Activated CD8-positive, alpha-beta memory T cell treated with anti-CD3 and anti-CD28 coated beads for 4 hours (primary cell): Measurements from ENCODE around the gene FER.
A peak's percentile ranks its signal among the peaks of the same experiment; 100 is the strongest.
"Not testable (repeated sequence)": the region's sequence is repeated elsewhere in the genome, so short reads cannot be mapped to it uniquely, and the experiment has no call there.

Experiments used
- DNase-seq, 2 donors: peaks; one replicate each; pipeline ENCODE4 v3.0.0-alpha.2; 2020; ENCODE audit warnings: low read depth in 2 of 2

The FER gene

DNA sequence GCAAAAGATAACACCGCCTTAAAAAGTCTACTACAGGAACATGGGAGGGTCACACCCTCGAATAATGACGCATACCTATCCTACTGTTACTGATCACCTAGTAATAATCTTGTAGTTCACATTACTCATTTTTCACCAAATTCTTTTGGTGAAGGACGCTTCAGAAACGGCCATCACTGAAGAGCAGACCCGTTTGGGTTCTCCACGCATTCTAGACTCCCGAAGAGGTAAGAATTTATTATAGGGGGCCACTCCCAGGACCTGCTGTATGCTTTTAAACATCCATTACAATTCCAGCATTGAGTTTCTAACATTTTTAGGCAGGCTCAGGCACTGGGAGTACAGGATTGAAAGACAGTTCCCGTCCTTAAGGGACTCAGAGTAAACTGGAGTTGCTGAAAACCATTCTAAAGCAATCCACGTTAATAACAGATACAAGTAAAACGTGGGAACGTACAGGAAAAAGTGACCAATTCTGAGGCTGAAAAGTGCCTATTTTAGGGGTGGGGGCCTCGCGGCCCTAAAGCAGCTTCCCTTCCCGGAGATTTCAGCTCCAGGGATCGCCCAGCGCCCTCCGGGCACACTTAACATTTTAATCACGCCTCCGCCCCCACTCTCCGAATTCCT, at the start of gene FER:
Gene FER, plus strand, starts transcription at position 124 of the 627 bp plus-strand sequence. CDS start 50,286 bp downstream, outside the sequence.
- DNase-seq: peak; percentile 6 to 29

DNA sequence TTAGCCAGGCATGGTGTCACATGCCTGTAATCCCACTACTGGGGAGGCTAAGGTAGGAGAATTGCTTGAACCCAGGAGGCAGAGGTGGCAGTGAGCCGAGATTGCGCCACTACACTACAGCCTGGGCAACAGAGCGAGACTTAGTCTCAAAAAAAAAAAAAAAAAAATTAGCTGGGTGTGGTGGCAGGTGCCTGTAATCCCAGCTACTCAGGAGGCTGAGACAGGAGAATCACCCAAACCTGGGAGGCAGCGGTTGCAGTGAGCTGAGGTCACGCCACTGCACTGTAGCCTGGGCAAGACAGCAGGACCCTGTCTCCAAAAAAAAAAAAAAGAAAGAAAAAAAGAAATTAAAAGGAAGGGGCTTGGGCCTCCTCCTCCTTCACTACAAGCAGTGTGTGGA, 47.3 kb upstream of the FER start:
- not testable (repeated sequence) for DNase-seq

DNA sequence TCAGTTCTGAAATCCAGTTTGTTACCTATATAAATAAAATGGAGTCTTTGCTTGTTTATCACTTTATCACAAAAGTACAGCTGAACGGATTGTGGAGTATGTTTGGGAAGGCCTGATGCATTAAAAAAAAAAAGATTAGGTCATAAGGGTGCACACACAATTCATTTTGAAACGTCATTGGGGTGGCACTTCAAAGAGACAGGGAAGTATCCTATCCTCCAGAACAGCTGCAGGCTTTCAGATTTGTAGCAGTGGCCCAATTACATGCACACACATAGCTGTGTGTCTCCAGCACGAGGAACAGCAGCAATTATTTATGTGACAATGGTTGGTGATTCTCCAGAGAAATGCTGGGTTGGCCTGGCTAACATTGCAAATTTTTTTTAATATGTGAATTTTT, 46.8 kb upstream of the FER start:
- DNase-seq: no peak

DNA sequence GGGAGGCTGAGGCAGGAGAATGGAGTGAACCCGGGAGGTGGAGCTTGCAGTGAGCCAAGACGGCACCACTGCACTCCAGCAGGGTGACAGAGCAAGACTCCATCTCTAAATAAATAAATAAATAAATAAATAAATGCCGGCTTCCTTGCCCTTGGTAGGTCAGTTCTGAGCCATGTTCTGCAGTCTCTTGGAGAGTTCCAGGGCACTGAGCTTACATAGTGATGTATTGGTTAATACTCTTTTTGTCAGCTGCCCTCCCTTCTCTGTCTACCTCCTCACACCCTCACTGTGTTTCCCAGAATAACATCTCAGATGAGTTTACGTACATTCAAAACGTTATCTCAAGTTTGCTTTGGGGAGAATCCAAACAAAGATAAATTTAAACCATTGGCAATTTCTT, 45.2 kb upstream of the FER start:
- DNase-seq: no peak

DNA sequence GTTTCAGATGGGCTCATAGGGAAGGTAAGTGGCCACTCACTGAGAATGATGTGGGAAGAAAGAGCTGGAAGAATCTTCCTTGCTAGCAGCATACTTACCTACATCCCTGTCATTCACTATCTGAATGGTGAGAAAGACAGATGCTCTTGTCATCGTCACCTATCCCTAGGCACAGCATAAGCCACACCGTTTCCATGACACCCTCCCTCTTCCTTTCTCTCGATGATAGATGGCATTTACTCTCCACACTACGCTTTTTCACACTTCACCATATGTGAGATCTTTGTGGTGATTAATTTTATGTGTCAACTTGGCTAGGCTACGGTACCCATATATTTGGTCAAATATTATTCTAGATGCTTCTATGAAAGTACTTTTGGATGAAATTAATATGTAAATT, 44.4 kb upstream of the FER start:
- no peak for DNase-seq

DNA sequence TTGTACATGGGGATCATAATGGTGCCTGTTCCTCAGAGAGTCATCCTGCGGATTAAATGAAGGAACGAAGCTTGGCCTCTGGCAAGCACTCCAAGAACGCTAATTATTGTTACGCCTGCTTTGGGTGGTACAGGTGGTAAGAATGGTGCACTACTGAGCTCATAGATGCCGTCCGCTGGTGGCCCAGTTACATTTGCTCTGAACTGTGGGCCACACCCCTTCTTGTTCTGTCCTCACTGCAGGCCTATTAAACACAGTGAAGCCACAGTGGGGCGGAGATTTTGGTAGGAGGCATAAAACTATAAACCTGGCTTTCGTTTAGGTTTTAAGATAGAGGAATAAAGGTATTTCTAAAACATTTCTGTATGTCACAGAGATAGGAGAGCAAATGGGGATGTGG, 40.6 kb upstream of the FER start:
- no peak for DNase-seq

DNA sequence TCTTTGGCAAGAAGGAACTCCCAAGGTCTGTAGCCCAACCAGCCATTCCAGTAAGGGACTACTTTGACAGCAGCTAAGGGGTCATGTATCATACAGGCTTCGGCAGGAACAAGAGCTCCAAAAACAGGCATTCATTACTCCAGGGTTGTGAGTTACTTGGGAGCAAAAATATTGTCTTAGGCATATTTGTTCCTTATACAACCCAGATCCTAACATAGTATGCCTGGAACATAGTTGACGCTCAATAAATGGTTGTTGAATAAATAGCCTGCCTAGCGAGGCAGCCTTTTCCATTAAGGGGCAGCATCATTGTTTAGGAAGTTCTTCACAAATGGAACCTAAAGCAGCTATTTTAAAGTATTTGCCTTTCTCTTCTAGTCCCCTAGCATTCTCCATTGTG, 35.8 kb upstream of the FER start:
- DNase-seq: no peak

DNA sequence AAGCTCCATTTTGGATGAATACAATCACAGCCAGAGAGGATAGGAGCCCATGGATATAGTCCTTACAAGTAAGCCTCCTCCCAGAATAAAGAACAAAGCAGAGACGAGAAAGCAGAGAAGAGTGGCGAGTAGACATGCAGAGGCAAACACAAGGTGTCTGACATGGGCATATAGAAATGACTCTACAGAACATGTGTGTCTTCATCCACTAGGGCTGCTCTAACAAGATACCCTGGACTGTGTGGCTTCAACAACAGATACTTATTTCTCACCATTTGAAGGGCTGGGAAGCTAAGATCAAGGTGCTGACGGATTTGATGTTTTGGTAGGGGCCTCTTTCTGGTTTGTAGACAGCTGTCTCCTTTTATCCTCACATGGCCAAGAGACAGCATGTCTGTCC, 32.3 kb upstream of the FER start:
- no peak for DNase-seq

DNA sequence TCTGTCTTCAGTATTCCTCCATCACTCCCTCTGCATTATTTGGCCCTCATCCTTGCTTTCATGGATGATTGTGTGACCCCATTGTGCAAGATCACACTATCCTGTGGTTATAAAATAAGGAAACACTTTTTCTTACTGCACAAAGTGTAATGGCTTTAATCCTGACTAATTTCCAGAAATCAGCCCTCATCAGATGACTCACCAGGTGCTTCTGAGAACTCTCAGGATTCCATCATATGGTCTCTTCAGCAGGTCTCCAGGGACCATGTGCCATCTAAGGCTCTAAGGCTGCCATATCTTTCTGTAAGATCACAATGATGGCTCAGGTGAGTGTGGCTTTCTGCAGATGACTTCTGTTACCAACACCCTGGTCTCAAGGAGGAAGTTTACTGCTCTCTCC, 27.3 kb upstream of the FER start:
- DNase-seq: no peak

DNA sequence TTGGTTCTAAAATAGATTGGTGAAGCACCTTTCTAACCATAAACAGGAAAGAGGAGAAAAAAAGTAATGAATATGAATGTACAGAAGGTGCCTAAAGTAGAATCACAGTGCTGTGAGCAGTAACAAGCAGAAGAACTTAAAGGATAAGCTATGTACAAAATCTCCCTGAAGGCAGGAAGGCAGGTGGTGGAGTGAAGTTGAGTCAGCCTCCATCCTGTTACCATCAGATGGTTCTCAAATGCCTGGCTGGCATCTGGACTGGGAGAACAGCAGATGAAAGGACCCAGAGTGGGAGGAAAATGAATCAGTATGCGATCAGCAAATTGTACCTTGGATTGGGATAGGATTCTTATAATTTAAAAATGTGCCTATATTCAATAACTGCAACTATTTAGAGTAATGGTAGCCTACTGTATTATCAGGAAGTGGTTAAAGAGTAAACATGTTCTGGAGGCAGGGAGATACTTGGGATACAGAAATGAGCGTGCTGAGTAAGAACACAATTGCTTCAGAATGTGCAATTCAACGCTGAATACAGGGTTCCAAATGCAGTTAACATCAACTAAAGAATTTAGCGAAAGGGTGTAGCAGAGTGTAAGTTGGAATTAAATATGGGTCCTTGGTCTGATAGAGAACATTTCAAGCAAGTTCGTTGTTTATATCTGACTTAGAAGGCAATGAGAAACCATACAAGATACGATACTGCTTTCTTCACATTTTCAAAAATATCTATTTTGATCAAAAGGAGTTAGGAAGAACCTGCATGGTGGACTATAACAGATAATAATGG, 21.1 kb upstream of the FER start:
- no peak for DNase-seq

DNA sequence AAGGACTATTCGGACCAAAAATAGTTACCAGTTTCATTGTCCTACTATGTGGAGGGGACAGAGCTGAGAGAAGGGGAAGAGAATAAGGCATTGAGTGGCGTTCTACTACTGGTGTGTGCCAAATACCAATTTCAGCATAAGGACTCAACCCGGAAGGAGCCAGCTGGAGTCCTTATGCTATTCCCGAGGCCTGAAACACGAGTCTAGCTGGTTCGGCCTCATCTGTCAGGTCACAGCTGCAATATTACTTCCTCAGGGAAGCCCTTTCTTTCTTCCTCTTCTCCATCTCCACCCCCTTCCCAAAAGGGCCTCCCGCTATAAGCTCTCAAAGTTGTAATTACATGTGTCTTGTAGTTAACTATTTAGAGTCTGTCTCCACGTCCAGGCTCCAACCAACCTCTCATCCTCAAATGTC, 20.5 kb upstream of the FER start:
- DNase-seq: no peak

DNA sequence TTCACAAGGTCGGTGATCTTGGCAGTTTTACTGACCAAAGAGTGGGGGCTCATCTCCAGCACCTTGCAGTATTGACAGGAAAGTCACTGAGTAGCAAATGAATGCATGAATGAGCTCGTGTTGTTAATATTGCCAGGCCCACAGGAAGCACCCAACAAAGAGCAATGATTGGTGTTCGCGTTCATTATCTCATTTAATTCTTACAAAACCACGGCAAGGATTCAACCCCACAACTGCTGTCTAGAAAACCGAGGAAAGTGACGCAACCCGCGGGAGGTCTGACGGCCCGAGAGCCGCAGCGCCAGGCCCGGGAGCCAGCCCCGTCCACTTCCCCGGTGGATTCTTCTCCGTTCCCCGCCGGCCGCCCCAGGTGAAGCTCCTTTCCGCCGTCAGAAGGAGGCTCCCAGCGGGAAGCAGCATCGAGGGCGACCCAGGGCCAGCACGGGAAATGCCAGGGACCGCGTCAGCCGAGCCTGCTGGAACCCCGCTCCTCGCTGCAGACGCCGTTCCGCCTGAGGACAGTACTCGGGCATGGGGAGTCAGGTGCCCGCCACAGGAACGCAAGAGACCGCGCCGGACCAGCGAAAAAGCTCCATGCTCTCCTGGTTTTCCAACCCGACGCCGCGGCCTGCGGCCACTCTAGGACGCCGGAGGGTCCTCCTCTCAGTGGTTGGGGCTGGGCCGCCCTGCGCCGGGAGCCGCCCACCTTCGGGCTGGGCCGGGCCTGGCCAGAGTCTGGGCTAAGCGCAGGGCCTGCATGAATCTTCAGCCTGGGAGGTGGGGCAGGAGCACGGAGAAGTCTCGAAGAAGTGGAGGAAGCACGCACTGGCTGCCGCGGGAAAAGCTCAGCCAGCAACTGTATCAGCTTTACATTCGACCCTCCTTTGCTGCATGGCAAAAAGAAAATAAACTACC, 19.8 kb upstream of the FER start:
- DNase-seq: peak in 1 of 2 donors; percentile 10

DNA sequence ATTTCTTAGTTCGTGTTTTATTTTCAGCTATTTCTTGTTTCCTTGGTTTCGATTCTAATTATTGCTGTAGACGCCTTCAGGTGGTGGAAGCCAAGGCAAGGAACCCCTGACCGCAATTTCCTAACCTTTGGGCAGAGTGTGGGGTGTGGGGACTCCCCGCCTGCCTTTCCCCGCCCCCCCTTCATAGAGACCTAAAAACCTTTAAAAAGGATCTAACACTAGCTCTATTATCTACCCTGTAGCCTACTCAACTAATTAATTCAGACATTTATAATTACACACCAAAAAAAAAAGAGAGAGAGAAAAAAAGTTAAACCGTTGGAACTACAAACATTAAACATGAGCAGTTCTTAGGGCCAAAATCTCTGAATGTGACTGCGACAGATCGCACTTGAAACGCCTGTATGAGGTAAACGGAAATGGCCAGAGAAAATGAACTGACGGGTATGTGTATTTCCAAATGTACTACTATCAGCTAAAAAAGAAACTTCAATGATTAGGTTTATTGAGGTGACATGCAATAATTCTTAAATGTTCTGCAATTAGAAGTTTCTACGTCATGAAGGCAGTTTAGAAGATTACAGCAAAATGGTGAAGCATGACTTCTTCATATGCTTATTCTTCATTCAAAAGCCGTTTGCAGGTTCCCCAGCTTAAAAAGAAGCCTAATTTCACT, 19.0 kb upstream of the FER start:
- peak; percentile 36 to 50 for DNase-seq

DNA sequence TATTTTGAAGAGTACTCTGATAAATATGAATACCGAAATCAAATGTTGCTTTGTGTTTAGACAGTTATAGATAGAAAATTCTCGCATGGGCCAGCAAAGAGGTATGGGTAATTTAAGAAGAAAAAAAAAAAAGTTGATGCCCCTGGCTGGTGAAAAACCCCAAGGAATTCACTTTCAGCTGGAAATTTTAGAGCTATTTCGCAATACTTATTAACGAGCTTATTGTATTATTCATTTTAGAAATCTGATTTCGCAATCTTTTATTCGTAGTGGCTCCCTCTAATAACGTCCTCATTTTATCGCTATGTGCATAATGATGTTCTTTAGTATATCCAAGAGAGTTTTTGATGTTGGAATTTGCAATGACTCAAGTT, 18.5 kb upstream of the FER start:
- no peak for DNase-seq

DNA sequence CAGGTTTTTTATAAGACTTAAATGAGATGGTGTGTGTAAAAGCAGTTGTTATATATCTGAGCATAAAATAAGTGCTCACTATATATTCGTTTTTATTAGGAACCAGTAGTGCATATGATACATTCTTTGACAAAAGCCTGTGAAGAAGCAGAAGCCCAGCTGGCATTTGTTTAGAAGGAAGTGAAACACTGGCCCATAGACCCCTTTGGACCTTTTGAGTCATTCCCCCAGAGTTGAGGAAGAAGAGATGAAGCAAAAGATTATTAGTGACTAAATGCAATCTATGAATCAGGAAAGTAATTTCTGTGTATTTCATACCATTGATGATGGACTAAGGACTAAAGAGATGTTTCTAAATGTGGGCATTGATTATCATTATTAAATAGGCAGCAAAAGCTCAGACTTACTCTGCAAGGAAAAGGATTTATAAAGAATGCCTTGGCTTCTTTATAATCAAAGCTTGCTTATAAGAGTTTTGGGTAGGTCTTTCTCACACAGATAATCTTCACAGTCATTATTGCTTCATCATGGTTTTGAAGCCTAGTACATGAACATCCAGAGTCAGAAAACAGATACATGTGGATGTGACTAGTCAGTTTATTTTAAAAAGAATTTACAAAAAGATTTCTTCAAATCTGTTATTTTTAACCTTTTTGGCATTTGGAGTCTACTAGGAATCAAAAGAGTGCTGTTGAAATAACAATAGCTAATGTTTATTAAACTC, 16.9 kb upstream of the FER start:
- DNase-seq: no peak

DNA sequence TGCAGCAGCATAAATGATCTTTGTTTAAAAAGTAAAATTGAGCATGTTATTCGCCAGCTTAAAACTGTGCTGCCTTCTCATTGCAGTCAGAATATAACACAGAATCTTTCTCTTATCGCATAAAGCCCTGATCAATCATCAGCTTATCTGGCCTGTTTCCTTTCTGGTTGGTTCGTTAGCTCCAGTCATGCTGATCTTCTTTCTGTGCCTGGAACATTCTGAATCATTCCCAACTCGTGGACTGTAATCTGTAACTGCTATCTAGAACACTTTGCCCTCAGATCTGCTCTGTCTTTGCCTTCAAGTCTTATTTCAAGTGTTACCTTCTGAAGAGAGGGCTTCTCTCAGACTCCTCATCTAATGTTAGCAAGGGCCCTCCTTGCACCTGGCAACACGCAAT, 11.9 kb upstream of the FER start:
- DNase-seq: no peak

DNA sequence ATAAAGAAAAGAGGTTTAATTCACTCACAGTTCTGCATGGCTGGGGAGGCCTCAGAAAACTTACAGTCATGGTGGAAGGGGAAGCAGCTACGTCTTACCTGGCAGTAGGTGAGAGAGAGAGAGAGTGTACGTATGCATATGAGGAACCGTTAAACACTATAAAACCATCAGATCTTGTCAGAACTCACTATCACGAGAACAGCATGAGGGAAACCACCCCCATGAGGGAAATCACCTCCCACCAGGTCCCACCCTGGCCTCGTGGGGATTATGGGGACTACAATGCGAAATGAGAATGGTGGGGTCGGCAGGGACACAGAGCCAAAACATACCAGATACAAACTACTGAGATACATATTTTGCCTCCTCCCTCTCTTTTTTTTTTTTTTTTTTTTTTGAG, 10.8 kb upstream of the FER start:
- DNase-seq: no peak

DNA sequence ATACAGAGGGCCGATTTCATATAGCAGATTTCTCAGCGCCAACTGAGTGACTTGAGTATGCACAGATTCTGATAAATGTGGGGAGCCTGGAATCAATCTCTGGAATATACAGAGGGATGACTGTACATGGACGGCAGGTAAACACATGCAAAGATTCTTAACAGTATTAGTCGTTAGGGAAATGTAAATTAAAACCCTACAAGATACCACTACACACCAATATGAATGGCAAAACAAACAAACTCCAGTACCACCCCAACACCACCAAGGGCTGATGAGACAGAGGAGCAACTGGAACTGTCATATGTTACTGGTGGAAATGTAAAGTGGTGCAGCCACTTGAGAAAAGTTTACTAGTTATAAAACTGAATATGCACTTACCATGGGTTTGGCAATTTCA, 8.3 kb upstream of the FER start:
- DNase-seq: no peak

DNA sequence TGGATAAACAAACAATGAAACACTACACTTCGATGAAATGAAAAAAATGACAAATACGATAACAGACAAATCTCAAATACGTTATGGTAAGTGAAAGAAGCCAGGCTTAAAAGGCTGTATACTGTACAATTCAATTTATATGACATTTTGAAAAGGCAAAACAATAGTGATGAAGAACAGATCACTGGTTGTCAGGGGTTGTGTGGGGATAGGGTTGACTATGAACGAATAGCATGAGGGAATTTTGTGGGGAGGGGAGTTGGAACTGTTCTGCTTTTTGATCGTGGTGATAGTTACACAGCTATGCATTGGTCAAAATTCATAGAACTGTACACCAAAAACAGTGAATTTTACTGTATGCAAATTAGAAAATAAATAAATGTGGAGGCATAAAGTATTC, 7.8 kb upstream of the FER start:
- no peak for DNase-seq

DNA sequence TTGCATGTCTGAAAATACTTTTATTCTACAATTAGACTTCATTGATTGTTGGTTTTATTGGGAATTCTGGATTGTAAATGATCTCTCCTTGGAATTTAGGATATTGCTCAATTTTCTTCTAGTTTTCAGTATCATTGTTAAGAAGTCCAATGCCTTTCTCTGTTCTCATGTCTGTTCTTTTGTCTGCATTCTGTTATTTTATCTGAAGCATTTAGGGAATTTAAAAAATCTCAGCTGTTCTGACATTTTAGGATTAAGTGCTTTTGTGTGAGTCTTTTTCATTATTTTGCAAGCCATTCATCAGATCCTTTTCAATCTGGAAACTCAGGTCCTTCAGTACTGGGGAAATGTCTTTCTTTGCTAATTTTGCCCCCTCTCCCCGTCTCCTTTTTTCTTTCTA, 4.4 kb upstream of the FER start:
- DNase-seq: no peak

DNA sequence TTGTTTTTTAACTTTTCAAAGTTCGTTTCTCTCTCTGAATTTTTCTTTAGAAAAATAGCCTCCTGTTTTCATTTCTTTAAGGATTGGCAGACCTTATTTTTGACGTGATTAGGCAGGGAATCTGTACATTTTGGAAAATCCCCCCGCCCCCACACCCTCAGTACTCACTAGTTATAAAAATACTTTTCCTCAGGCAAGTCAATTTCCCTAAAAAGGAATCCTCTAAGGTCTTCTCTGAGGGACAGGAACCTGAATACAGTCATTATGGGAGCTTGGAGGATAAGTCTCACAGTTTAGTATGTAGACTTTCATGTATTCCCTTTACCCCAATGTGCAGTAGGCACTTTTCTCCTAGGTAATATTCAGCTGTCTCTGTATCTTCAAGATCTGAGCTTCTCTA, 3.9 kb upstream of the FER start:
- no peak for DNase-seq
